GM06990 (cell line): ENCODE data around the gene SF3B3.

ENCODE experiments used
- DNase-seq: peaks from one replicate; pipeline ENCODE4 v3.0.0-alpha.2; 2011; ENCODE audit not compliant: insufficient read length; ENCODE audit errors: extremely low read depth
- H3K27me3 ChIP-seq: replicated peaks from 2 replicates; pipeline ENCODE4 v1.6.0; 2011; ENCODE audit warnings: low read length; ENCODE audit not compliant: control insufficient read depth, insufficient read depth
- H3K36me3 ChIP-seq: 2 replicates; pipeline ENCODE4 v1.5.1; 2011; ENCODE audit warnings: low read length; ENCODE audit not compliant: control insufficient read depth, insufficient read depth
- H3K4me3 ChIP-seq: replicated peaks from 2 replicates; pipeline ENCODE4 v1.5.1; 2011; ENCODE audit warnings: low read depth, mild to moderate bottlenecking, control low read depth, low read length
- CTCF ChIP-seq: IDR thresholded peaks from 2 replicates; pipeline ENCODE4 v1.5.1; 2011; ENCODE audit warnings: low read length, control low read depth, mild to moderate bottlenecking, inconsistent platforms; ENCODE audit not compliant: insufficient read depth, poor library complexity, severe bottlenecking

SF3B3 gene

GRCh38 chr16:70594569-70594968, 71.0 kb downstream of the SF3B3 start:
- Histone ChIP-seq H3K4me3 (no peak overlapping the region), H3K27me3 (no peaks in the 10 kb centered on the region), H3K36me3 (no peaks in the 10 kb centered on the region)
- no peak for TF ChIP-seq CTCF
- DNase-seq = no peak

GRCh38 chr16:70597135-70597835, 73.7 kb downstream of the SF3B3 start:
- Histone ChIP-seq H3K27me3 (no peaks in the 10 kb centered on the region), H3K36me3 (no peaks in the 10 kb centered on the region), H3K4me3 (no peak overlapping the region)
- no peak for TF ChIP-seq CTCF
- DNase-seq = no peak

- DNase-seq = no peak
- Histone ChIP-seq H3K27me3 (no peaks in the 10 kb centered on the region), H3K36me3 (no peaks in the 10 kb centered on the region), H3K4me3 (no peak overlapping the region)
- TF ChIP-seq CTCF = no peak
Observed at GRCh38 chr16:70598937-70599503, 75.4 kb downstream of the SF3B3 start.

- H3K4me3 ChIP-seq = no peak overlapping the region
- DNase-seq = no peak
- no peaks in the 10 kb centered on the region for H3K36me3 ChIP-seq
- no peak for TF ChIP-seq CTCF
- no peaks in the 10 kb centered on the region for H3K27me3 ChIP-seq
Observed at GRCh38 chr16:70600730-70601129, 77.1 kb downstream of the SF3B3 start.

- no peak overlapping the region for H3K4me3 ChIP-seq
- DNase-seq = no peak
- no peaks in the 10 kb centered on the region for H3K27me3 ChIP-seq
- no peaks in the 10 kb centered on the region for H3K36me3 ChIP-seq
- no peak for TF ChIP-seq CTCF
Observed at GRCh38 chr16:70601576-70602575, 78.3 kb downstream of the SF3B3 start.
